Measurements from ENCODE around the gene ACADVL. TPM values are rescaled to one million over a fixed set of nuclear protein-coding genes. Genes with fewer than 3 reads are reported as not detected.
A peak's percentile ranks its signal among the peaks of the same experiment; 100 is the strongest.

ACADVL gene
- total RNA-seq, 1 experiment from 2014 or later, result 283 TPM

- H3K18ac ChIP-seq (ENCODE audit: insufficient read length, low read depth, low read length), result peak overlapping the region; percentile 41
- no peak overlapping the region for H4K5ac ChIP-seq (ENCODE audit: insufficient read length, low read depth, low read length)
- no peak overlapping the region for H3K9ac ChIP-seq (ENCODE audit: extremely low read depth, insufficient read length, low read length)
- Mint-ChIP-seq H3K4me3 (peak overlapping the region; percentile 66 to 83), H3K27ac (peak overlapping the region; percentile 70 to 97 (median 97); a peak in 6 of 7 replicates), H3K4me1 (peaks cover 28 to 50% of the 10 kb centered on the region in 2 experiments), H3K36me3 (ENCODE audit: insufficient read depth in 1 of 3, low read depth in 3 of 3) (peaks cover 20 to 37% (median 26%) of the 10 kb centered on the region in 3 experiments), H3K27me3 (ENCODE audit: low read depth) (no peaks in the 10 kb centered on the region; the same call in none of the 2 replicates), H3K9me3 (no peaks in the 10 kb centered on the region)
- H3K4me1 ChIP-seq (ENCODE audit: insufficient read depth, low read length), result peaks cover 9% of the 10 kb centered on the region; the same call in 1 of the 2 replicates
- H3K23ac ChIP-seq (ENCODE audit: insufficient read length, low read depth, low read length), result no peak overlapping the region
- H4K91ac ChIP-seq (ENCODE audit: insufficient read length, low read depth, low read length), result no peak overlapping the region
- H3K23me2 ChIP-seq (ENCODE audit: insufficient read length, low read depth, low read length, poor library complexity, severe bottlenecking), result peaks cover 5% of the 10 kb centered on the region
- no peak overlapping the region for H4K8ac ChIP-seq (replicated peaks; ENCODE audit: insufficient read length, low read depth, low read length)
- H3K4ac ChIP-seq (ENCODE audit: low read depth, low read length), result no peak overlapping the region
- no peak overlapping the region for H2BK5ac ChIP-seq (ENCODE audit: insufficient read length, low read length)
- no CpG with 5 or more reads among the region's 34 CpGs for WGBS (ENCODE audit: extremely low coverage, insufficient read length, low lambda C conversion rate)
- H2BK15ac ChIP-seq (ENCODE audit: low read depth, low read length), result no peak overlapping the region
- H3T11ph ChIP-seq (ENCODE audit: low read length), result no peak overlapping the region
- H2AK5ac ChIP-seq (ENCODE audit: insufficient read length, low read length), result no peak overlapping the region
- no peaks in the 10 kb centered on the region for H3K79me1 ChIP-seq (ENCODE audit: insufficient read depth, low read depth, low read length, poor library complexity, severe bottlenecking)
- no peak overlapping the region for H2BK20ac ChIP-seq (ENCODE audit: low read depth, low read length, poor library complexity, severe bottlenecking)
- H3K56ac ChIP-seq (ENCODE audit: insufficient read length, low read depth, low read length), result no peak overlapping the region
- H3K27ac ChIP-seq (ENCODE audit: insufficient read length, low read depth, low read length), result no peak overlapping the region
- H3K9me3 ChIP-seq (ENCODE audit: control insufficient read depth, low read depth, low read length), result no peaks in the 10 kb centered on the region
- H2BK120ac ChIP-seq (ENCODE audit: low read depth, low read length, poor library complexity, severe bottlenecking), result no peak overlapping the region
- no peak for TF ChIP-seq CTCF (conservative IDR thresholded peaks at IDR 0.05)
- H2BK12ac ChIP-seq (ENCODE audit: insufficient read length, low read depth, low read length), result no peak overlapping the region
- peak; percentile 99 for DNase-seq
- no peaks in the 10 kb centered on the region for H4K20me1 ChIP-seq (ENCODE audit: control insufficient read depth, insufficient read depth, insufficient read length)
- H3K27me3 ChIP-seq (ENCODE audit: insufficient read depth, low read length), result no peaks in the 10 kb centered on the region
- no peaks in the 10 kb centered on the region for H3K79me2 ChIP-seq (ENCODE audit: insufficient read depth, low read length)
- no peak overlapping the region for H2AFZ ChIP-seq (ENCODE audit: low read length)
- peak overlapping the region; percentile 81; the same call in 1 of the 2 replicates for H3K14ac ChIP-seq (ENCODE audit: insufficient read depth, low read length)
- peak overlapping the region; percentile 63 for H3K4me2 ChIP-seq (ENCODE audit: insufficient read depth, insufficient read length, low read length)
These were observed 14.8 kb upstream of the ACADVL start for GRCh38 chr17:7204828-7205461.
